A172 (cell line): ENCODE data around the gene PEX26. TPM values are rescaled to one million over a fixed set of nuclear protein-coding genes. Genes with fewer than 3 reads are reported as not detected.
A peak's percentile ranks its signal among the peaks of the same experiment; 100 is the strongest.
"Not testable (repeated sequence)": the region's sequence is repeated elsewhere in the genome, so short reads cannot be mapped to it uniquely, and the experiment has no call there.

ENCODE experiments used
- DNase-seq: peaks from one replicate; pipeline ENCODE4 v3.0.0-alpha.2; 2015; ENCODE audit warnings: low spot score
- total RNA-seq: library from RNA; depleted of rRNA; stranded (reverse); fragments of >200 nt; shearing (Covaris generic); gene quantifications from 2 replicates; pipeline ENCODE4 v1.2.3, GENCODE V29; 2014

The PEX26 gene
- total RNA-seq, 1 experiment from 2014 or later = 15.9 TPM

DNA sequence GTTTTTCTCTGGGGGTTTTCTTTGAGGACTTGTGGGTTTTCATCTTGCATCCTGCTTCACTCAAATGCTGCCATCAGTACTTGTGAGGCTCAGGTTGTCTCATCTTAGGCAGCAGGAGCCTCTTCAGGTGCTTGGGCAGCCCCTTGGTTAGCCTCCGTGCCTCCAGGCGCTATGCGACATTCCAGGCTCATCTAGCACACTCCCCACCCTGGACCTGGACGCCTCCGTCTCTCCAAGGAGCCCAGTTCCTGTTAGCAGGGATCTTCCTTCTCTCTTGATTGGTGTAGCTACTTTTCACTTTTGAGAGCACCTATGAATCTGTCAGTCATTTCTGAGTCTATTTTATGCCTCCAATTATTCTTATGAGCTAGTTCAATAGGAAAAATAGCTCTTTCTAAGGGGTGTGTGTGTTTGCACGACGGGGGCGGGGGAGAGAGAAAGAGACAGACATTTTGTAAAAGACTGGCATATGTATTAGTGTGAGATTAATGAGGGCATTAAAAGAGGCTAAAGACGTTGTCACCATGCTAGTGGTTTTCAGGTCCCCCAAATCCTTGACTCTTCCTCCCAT, 40.6 kb downstream of the PEX26 start:
- DNase-seq = no peak

- DNase-seq = peak; percentile 8
Measured at GRCh38 chr22:18119409-18120110, 41.8 kb downstream of the PEX26 start.

DNA sequence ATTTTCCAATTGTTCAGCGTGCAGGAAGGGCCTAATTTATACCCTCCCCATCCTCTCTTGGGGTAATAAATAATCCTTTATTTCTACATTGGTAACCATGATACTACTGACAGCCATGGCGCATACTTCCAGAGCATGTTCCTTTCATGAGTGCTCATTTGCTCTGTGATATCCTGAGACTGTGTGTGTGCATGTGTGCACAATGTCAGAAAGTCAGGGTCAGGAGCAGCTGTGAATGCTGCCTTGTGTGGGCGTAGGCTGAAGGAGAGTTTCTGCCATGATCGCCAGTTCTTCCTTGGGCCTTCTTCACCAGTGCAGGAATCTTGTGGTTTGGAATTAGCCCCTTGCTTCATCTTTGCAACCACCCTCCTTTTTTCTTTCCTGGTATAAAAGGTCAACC, 43.1 kb downstream of the PEX26 start:
- no peak for DNase-seq

DNA sequence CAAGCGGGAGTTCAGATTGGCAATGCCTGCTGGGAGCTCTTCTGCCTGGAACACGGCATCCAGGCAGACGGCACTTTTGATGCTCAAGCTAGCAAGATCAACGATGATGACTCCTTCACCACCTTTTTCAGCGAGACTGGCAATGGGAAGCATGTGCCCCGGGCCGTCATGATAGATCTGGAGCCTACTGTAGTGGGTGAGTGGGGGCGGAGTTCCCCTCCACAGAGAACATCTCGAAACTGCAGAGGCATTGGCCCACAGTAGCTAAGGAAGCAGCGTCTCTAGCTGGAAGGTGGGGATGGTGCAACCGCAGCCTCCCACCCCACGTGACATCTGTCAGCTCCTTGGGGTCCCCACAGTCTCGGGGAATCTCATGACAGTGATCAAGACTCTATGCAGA, 43.7 kb downstream of the PEX26 start:
- no peak for DNase-seq

DNA sequence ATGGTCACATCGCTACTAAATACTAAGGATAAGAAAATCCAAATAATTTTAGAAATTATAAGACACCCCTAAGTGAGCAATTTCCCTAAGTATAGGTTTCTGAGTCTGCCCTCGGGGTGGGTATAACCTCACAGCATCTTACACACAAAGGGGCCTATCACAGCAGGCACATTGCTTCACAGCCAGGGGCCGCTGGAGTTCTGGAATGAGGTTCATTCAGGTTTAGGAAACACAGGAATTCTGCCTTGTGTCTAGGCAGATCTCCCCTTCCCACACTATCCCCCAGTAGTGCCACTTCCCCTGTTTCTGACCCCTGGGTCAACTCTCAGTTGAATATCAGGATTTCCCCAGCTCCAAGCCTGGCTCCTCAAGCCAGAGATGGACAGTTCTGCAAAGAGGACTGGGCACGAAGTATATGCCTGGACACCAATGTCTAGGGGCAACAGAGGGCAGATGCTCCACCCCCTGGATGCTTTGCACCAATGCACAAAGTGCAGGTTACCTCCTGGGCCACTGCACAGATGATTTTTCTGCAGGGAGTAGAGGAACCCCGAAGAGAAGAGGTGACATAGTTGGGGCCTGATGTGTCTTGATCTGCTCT, 44.3 kb downstream of the PEX26 start:
- no peak for DNase-seq

DNA sequence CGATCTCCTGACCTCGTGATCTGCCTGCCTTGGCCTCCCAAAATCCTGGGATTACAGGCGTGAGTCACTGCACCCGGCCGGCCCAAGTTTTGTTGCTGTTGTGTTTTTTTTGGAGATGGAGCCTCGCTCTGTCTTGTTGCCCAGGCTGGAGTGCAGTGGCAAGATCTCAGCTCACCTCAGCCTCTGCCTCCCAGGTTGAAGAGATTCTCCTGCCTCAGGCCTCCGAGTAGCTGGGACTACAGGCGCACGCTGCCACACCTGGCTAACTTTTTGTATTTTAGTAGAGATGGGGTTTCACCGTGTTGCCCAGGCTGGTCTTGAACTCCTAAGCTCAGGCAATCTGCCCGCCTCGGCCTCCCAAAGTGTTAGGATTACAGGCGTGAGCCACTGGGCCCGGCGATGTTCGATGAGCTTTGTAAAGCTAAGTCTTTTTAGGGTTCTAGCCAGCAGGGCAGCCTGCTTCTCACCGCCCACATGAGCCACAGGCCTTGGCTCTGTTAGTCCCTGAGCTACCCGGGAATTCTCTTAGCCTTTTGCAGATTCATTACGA, 45.8 kb downstream of the PEX26 start:
- DNase-seq = not testable (repeated sequence)

- no peak for DNase-seq
Measured at GRCh38 chr22:18126606-18127005, 48.8 kb downstream of the PEX26 start.

DNA sequence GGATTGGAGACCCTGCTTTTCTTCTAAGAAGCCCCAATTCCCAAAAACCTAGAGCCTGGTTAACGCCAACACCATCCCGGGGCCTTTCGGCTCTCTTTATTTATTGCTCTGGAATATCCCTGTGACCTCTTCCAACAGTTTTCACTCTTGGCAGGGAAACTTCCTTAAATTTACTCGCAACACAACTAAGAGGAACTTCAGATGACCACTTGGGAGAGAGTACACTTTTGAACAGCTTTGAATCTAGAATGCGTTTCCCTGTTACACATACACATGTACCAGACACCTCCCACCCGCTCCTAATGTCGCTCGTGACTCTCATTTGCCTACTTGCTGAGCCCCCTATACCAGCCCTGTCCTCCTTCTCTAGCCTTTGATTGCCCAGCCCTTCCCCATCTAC, 52.2 kb downstream of the PEX26 start:
- no peak for DNase-seq

GRCh38 chr22:18130699-18131429, 53.1 kb downstream of the PEX26 start:
- no peak for DNase-seq

DNA sequence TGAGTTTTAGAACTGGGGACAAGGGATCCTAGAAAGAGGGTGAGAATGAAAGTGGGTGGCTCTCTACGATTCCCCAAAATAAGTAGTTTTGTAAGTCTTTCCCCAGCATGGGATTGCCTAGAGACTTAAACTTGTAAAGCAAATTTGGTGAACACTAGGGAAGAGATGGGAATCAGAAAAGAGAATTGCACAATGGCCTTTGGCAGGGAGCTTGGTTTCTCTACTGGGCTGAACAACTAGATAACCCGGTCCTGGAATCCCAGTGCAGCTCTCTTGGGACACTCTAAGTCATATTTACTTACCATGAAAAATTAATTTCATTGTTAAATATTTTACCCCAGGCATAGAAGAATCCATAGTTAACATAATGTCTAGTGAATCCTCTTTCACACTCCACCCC, 55.7 kb downstream of the PEX26 start:
- no peak for DNase-seq

- DNase-seq = no peak
Measured at GRCh38 chr22:18136563-18137320, 59.0 kb downstream of the PEX26 start.

DNA sequence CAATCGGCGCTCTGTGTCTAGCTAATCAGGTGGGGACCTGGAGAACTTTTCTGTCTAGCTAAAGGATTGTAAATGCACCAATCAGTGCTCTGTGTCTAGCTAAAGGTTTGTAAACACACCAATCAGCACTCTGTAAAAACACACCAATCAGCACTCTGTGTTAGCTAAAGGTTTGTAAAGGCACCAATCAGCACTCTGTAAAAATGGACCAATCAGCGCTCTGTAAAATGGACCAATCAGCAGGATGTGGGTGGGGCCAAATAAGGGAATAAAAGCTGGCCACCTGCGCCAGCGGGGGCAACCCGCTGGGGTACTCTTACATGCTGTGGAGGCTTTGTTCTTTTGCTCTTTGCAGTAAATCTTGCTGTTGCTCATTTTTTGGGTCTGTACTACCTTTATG, 63.2 kb downstream of the PEX26 start:
- DNase-seq = not testable (repeated sequence)

DNA sequence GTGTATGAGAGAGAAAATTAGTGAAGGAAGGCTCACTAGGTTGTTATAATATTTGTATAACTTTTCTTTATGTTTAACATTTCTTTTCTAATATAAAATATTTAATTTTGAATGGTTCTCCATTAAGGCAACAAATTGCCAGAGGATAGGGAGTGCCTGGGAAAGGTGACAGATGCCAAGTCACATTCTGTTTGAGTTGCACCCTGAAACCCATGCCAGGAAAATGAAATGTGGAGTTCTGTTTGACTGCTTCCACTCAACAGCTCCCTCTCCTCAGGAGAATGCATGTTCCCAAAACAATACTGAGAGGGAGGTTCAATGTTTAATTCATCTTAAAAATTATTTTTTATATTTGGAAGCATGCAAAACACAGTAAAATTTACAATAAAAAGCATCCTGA, 66.3 kb downstream of the PEX26 start:
- DNase-seq = no peak

GRCh38 chr22:18145676-18146388, 68.0 kb downstream of the PEX26 start:
- no peak for DNase-seq

DNA sequence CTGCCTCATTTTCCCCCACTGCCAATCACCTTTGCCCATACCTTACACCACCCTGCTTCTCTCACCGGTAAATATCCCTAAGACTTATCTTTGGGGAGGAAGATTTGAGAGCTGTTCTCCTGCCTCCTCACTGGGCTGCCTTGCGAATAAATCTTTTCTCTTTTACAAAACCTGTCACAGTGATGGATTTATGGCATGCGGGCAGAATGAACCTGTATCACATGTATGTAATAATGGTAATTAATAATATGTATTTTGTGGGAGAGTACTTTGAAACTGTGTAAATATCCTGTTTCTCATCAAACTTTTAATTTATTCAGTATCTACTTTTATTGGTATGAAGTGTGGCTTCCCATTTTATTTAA, 68.6 kb downstream of the PEX26 start:
- no peak for DNase-seq

- DNase-seq = no peak
Measured at GRCh38 chr22:18147791-18148190, 70.0 kb downstream of the PEX26 start.

DNA sequence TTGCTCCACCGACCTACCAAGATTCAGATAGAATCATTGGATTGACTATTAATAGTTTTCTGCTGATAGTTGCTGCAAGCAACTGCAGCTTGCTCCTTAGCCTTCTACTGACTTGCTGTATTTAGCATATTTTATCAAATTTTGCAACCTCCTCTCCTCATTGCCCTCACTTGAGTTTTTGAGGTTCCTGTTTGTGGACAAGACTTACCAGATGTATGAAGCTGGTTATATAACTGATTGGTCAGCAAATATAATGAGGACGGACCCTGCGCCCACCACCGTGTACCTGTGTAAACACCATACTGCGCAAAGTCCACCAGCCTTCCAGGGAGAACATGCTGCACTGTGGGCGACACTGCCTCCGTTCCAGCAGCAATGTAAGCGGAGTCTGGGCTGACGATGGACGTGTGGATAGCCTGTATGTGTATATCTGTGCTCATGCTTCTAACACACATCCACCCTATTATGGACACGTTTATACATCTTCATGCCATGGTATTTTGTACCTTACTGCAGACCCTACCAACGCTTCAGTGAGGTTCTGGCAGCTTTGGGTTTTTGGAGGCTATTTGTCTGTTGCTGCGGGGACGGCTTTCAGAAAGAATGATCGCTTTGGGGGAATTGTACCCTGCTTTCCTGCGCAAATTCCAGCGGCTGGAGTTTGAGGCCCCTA, 70.6 kb downstream of the PEX26 start:
- no peak for DNase-seq

GRCh38 chr22:18152519-18152918, 74.7 kb downstream of the PEX26 start:
- DNase-seq = no peak

DNA sequence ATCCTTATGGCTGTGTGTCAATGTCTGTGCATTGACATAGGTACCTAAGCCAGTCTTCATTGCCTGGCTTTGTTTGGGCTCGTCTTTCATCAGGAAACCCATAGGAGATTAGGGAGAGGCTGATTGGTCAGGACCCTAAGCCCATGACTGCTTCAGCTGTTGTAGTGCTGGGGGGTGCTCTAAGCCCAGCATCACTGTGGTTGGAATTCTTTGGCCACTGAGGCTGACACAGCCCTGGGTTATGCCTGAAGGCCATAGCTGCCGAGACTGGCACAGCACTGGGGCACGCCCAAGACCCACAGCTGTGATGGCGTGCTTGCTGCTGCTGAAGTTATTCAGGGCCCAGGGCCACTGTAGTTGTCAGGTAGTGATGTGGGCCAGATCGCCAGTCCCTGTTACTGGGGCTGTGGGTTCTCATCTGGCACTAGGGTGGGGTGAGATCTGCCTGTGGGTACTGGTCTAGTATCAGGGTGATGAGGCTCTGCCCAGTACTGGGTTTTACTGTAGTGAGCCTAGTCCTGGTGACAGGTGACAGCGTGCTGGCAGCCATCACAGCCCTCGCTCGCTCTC, 77.1 kb downstream of the PEX26 start:
- DNase-seq = no peak
